Breast epithelium (tissue), 3 donors: ENCODE measurements around the gene CALML3.

Source experiments
- POLR2A ChIP-seq: fragments of 450-650 bp; IDR thresholded peaks from one replicate; pipeline ENCODE4 v1.6.1; 2016; ENCODE audit warnings: antibody characterized with exemption, mild to moderate bottlenecking, moderate library complexity
- POLR2AphosphoS5 ChIP-seq, 3 donors: sonication (generic); formaldehyde crosslinking; IDR thresholded peaks; one replicate each; pipeline ENCODE4 v1.6.1; 2017; ENCODE audit warnings: antibody characterized with exemption in 3 of 3
- TF ChIP-seq, protein P1 (sequence below), 3 donors: fragments of 450-650 bp; IDR thresholded peaks; one replicate each; pipeline ENCODE4 v1.5.1; 2016 to 2017; ENCODE audit warnings: antibody characterized with exemption in 3 of 3, mild to moderate bottlenecking in 3 of 3, moderate library complexity in 3 of 3

DNA sequence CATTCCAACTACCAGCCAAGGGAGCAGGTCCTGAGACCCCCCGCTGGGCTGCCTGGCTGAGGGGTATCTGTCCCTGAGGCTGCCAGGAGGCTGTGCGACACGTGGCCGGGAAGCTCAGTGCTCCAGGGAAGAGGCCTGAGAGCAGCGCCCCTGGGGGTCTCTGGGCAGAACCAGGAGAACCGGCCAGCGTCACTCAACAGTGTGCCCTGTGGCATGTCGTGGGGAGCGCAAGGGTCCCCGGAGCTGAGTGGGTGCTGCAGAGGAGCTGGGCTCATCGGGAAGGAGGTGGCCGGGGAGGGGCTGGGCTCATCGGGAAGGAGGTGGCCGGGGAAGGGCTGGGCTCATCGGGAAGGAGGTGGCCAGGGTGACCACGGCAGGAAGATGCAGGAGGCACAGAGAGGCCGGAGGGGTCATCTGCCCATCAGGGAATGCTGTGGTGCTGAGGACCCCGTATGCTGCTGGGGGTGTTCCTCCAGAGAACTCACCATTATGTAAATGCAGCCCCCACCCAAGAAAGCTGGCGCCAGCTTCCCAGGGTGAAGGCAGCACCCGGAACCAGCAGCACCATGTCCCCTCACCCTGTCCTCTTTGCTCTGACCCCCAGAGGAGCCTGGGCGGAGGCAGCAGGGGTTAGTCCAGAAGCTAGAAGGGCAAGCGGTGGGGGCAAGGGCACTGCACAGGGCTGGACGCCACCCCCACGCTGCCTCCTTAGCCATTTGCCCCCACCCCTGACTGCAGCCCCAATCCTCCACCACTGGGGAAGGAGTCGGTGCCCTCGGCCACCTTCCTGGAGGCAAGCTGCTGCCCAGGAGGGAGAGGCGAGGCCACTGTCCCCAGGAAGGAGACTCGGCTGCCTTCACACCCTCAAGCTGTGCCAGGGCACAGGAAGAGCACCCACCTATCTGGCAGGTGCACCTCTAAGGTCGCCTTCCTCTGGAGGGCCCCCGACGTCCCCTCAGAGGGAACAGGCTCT, 33.3 kb downstream of the CALML3 start:
- TF ChIP-seq, protein P1, sequence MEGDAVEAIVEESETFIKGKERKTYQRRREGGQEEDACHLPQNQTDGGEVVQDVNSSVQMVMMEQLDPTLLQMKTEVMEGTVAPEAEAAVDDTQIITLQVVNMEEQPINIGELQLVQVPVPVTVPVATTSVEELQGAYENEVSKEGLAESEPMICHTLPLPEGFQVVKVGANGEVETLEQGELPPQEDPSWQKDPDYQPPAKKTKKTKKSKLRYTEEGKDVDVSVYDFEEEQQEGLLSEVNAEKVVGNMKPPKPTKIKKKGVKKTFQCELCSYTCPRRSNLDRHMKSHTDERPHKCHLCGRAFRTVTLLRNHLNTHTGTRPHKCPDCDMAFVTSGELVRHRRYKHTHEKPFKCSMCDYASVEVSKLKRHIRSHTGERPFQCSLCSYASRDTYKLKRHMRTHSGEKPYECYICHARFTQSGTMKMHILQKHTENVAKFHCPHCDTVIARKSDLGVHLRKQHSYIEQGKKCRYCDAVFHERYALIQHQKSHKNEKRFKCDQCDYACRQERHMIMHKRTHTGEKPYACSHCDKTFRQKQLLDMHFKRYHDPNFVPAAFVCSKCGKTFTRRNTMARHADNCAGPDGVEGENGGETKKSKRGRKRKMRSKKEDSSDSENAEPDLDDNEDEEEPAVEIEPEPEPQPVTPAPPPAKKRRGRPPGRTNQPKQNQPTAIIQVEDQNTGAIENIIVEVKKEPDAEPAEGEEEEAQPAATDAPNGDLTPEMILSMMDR (IDR thresholded peaks at IDR 0.05): no peak
- TF ChIP-seq POLR2A (no peak), POLR2AphosphoS5 (IDR thresholded peaks at IDR 0.05) (no peak)
